ENCODE results near the gene PECR. TPM values are rescaled to one million over a fixed set of nuclear protein-coding genes. Genes with fewer than 3 reads are reported as not detected.

PECR gene
- total and polyA plus RNA-seq, 2 of the 13 experiments (the other 11 are each of a cell fraction or from before 2014, with no cell fraction given): 151 to 153 TPM

DNA sequence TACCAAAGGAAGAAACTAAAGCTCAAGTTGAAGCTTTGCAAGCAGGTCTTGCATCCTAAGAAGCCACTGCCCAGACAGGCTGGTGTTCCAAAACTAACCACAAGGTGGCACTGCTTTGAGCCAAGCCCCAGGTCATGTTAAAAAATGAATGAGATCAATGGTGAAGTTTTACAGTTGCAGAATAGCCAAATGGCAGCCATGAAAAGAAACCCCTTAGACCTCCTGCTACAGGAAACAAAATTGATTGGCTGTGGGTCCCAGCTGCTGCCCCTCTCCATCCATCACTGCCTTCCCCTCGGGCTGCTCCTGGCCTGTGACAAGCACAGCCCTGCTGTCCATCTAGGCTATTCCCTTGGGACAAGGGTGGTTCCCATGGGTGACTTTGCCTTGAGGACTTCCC, 47.5 kb downstream of the PECR start (continued):
- TF ChIP-seq THAP11 (CRISPR knock-in tag; IDR thresholded peaks at IDR 0.05) (no peak), KAT8 (CRISPR knock-in tag; IDR thresholded peaks at IDR 0.05) (peak; percentile 26; the same call in 1 of the 2 replicates), MBNL3 (CRISPR knock-in tag; conservative IDR thresholded peaks at IDR 0.05) (no peak), SAP130 (CRISPR knock-in tag; IDR thresholded peaks at IDR 0.05; ENCODE audit: low read depth) (0 out of 2 replicates have a peak, but pooled peaks have one; percentile 23), SP4 (CRISPR knock-in tag; IDR thresholded peaks at IDR 0.05) (0 out of 2 replicates have a peak, but pooled peaks have one; percentile 31), GATAD2A (CRISPR knock-in tag; IDR thresholded peaks at IDR 0.05) (no peak), CC2D1A (CRISPR knock-in tag; IDR thresholded peaks at IDR 0.05) (no peak), NR2F6 (IDR thresholded peaks at IDR 0.05) (no peak), NR2F6 (CRISPR knock-in tag; IDR thresholded peaks at IDR 0.05) (no peak), MED1 (CRISPR knock-in tag; IDR thresholded peaks at IDR 0.05) (no peak), ARNT (IDR thresholded peaks at IDR 0.05) (no peak), HOXA9 (CRISPR knock-in tag; IDR thresholded peaks at IDR 0.05; ENCODE audit: borderline replicate concordance) (no peak), REL (CRISPR knock-in tag; conservative IDR thresholded peaks at IDR 0.05) (no peak), GTF2F1 (IDR thresholded peaks at IDR 0.05; ENCODE audit: low read length) (no peak), SMC3 (IDR thresholded peaks at IDR 0.05; ENCODE audit: low read length) (peak; percentile 86), ZNF331 (CRISPR knock-in tag; IDR thresholded peaks at IDR 0.05) (no peak), HCFC1 (IDR thresholded peaks at IDR 0.05; ENCODE audit: low read depth, low read length) (no peak), PCBP2 (optimal IDR thresholded peaks at IDR 0.05; ENCODE audit: low read depth, low read length, poor library complexity, severe bottlenecking) (no peak)
- TF ChIP-seq, protein P1, sequence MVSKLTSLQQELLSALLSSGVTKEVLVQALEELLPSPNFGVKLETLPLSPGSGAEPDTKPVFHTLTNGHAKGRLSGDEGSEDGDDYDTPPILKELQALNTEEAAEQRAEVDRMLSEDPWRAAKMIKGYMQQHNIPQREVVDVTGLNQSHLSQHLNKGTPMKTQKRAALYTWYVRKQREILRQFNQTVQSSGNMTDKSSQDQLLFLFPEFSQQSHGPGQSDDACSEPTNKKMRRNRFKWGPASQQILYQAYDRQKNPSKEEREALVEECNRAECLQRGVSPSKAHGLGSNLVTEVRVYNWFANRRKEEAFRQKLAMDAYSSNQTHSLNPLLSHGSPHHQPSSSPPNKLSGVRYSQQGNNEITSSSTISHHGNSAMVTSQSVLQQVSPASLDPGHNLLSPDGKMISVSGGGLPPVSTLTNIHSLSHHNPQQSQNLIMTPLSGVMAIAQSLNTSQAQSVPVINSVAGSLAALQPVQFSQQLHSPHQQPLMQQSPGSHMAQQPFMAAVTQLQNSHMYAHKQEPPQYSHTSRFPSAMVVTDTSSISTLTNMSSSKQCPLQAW (CRISPR knock-in tag; IDR thresholded peaks at IDR 0.05): no peak
- TF ChIP-seq, protein P2, sequence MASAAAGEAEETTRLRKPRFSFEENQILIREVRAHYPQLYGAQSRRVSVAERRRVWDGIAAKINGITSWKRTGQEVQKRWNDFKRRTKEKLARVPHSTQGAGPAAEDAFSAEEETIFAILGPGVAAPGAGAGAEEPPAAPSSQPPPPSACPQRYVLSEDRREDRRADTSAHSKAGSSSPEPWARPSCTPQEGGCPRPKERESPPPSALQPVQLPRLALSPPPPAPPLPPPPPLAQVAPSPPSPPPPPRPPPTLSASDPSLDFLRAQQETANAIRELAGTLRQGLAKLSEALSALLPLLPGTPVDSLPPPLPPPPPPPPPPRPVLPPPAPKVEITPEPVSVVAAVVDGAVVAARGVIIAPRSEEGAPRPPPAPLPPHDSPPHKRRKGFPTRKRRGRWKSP (CRISPR knock-in tag; IDR thresholded peaks at IDR 0.05): no peak
- TF ChIP-seq, protein P3, sequence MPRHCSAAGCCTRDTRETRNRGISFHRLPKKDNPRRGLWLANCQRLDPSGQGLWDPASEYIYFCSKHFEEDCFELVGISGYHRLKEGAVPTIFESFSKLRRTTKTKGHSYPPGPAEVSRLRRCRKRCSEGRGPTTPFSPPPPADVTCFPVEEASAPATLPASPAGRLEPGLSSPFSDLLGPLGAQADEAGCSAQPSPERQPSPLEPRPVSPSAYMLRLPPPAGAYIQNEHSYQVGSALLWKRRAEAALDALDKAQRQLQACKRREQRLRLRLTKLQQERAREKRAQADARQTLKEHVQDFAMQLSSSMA (CRISPR knock-in tag; IDR thresholded peaks at IDR 0.05): no peak
- TF ChIP-seq, protein P4, sequence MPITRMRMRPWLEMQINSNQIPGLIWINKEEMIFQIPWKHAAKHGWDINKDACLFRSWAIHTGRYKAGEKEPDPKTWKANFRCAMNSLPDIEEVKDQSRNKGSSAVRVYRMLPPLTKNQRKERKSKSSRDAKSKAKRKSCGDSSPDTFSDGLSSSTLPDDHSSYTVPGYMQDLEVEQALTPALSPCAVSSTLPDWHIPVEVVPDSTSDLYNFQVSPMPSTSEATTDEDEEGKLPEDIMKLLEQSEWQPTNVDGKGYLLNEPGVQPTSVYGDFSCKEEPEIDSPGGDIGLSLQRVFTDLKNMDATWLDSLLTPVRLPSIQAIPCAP (CRISPR knock-in tag; IDR thresholded peaks at IDR 0.05; ENCODE audit: low read depth): no peak
- TF ChIP-seq, protein P5, sequence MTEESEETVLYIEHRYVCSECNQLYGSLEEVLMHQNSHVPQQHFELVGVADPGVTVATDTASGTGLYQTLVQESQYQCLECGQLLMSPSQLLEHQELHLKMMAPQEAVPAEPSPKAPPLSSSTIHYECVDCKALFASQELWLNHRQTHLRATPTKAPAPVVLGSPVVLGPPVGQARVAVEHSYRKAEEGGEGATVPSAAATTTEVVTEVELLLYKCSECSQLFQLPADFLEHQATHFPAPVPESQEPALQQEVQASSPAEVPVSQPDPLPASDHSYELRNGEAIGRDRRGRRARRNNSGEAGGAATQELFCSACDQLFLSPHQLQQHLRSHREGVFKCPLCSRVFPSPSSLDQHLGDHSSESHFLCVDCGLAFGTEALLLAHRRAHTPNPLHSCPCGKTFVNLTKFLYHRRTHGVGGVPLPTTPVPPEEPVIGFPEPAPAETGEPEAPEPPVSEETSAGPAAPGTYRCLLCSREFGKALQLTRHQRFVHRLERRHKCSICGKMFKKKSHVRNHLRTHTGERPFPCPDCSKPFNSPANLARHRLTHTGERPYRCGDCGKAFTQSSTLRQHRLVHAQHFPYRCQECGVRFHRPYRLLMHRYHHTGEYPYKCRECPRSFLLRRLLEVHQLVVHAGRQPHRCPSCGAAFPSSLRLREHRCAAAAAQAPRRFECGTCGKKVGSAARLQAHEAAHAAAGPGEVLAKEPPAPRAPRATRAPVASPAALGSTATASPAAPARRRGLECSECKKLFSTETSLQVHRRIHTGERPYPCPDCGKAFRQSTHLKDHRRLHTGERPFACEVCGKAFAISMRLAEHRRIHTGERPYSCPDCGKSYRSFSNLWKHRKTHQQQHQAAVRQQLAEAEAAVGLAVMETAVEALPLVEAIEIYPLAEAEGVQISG (CRISPR knock-in tag; IDR thresholded peaks at IDR 0.05): no peak
- TF ChIP-seq, protein P6, sequence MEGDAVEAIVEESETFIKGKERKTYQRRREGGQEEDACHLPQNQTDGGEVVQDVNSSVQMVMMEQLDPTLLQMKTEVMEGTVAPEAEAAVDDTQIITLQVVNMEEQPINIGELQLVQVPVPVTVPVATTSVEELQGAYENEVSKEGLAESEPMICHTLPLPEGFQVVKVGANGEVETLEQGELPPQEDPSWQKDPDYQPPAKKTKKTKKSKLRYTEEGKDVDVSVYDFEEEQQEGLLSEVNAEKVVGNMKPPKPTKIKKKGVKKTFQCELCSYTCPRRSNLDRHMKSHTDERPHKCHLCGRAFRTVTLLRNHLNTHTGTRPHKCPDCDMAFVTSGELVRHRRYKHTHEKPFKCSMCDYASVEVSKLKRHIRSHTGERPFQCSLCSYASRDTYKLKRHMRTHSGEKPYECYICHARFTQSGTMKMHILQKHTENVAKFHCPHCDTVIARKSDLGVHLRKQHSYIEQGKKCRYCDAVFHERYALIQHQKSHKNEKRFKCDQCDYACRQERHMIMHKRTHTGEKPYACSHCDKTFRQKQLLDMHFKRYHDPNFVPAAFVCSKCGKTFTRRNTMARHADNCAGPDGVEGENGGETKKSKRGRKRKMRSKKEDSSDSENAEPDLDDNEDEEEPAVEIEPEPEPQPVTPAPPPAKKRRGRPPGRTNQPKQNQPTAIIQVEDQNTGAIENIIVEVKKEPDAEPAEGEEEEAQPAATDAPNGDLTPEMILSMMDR (CRISPR knock-in tag; IDR thresholded peaks at IDR 0.05): peak; percentile 86
